SK-N-SH (cell line): ENCODE measurements around the gene CIROP.

Experiments
- CHD2 ChIP-seq: fragments of 150-350 bp; IDR thresholded peaks from 2 replicates; pipeline ENCODE4 v1.6.1; 2018; ENCODE audit warnings: low read length; ENCODE audit not compliant: partially characterized antibody
- EP300 ChIP-seq, 2 experiments: IDR thresholded peaks; 2 replicates each; pipeline versions ENCODE4 v1.4.0 to v1.6.1; 2012; ENCODE audit warnings: borderline replicate concordance in 1 of 2, low read depth in 1 of 2, low read length in 1 of 2
- EZH2phosphoT487 ChIP-seq: fragments of 200-600 bp; sonication (generic); IDR thresholded peaks from 2 replicates; pipeline ENCODE4 v1.6.1; 2017; ENCODE audit warnings: low read depth, mixed run types, mild to moderate bottlenecking, antibody characterized with exemption, moderate library complexity, borderline replicate concordance
- MAX ChIP-seq: IDR thresholded peaks from 2 replicates; pipeline ENCODE4 v1.4.0; 2012; ENCODE audit warnings: low read depth
- NFIC ChIP-seq: IDR thresholded peaks from 2 replicates; pipeline ENCODE4 v1.4.0; 2012; ENCODE audit warnings: borderline replicate concordance
- POLR2AphosphoS5 ChIP-seq: IDR thresholded peaks from 2 replicates; pipeline ENCODE4 v1.6.1; 2012; ENCODE audit warnings: low read depth, low read length
- RAD21 ChIP-seq: IDR thresholded peaks from 2 replicates; pipeline ENCODE4 v1.6.1; 2012; ENCODE audit warnings: mild to moderate bottlenecking, low read length
- RCOR1 ChIP-seq: fragments of 150-350 bp; IDR thresholded peaks from 2 replicates; pipeline ENCODE4 v1.6.1; 2017; ENCODE audit warnings: antibody characterized with exemption, low read length
- RFX5 ChIP-seq: IDR thresholded peaks from 2 replicates; pipeline ENCODE4 v1.6.1; 2012; ENCODE audit warnings: mild to moderate bottlenecking, improper control_type of control experiment, low read length
- SMC3 ChIP-seq: IDR thresholded peaks from 2 replicates; pipeline ENCODE4 v1.6.1; 2012; ENCODE audit warnings: low read depth, low read length, improper control_type of control experiment
- USF2 ChIP-seq: fragments of 150-350 bp; IDR thresholded peaks from 2 replicates; pipeline ENCODE4 v1.6.1; 2017; ENCODE audit warnings: antibody characterized with exemption, low read length, low read depth, borderline replicate concordance
- YY1 ChIP-seq: IDR thresholded peaks from 2 replicates; pipeline ENCODE4 v1.4.0; 2012; ENCODE audit warnings: low read depth, mild to moderate bottlenecking
- TF ChIP-seq, protein P1 (sequence below): fragments of 200-600 bp; sonication (generic); IDR thresholded peaks from 2 replicates; pipeline ENCODE4 v1.6.1; 2017; ENCODE audit warnings: antibody characterized with exemption, mild to moderate bottlenecking, moderate library complexity
- TF ChIP-seq, protein P2 (sequence below): IDR thresholded peaks from 2 replicates; pipeline ENCODE4 v1.4.0; 2012; ENCODE audit warnings: low read depth, borderline replicate concordance

GRCh38 chr14:23115918-23116317, 11.1 kb upstream of the CIROP start:
- TF ChIP-seq, protein P1, sequence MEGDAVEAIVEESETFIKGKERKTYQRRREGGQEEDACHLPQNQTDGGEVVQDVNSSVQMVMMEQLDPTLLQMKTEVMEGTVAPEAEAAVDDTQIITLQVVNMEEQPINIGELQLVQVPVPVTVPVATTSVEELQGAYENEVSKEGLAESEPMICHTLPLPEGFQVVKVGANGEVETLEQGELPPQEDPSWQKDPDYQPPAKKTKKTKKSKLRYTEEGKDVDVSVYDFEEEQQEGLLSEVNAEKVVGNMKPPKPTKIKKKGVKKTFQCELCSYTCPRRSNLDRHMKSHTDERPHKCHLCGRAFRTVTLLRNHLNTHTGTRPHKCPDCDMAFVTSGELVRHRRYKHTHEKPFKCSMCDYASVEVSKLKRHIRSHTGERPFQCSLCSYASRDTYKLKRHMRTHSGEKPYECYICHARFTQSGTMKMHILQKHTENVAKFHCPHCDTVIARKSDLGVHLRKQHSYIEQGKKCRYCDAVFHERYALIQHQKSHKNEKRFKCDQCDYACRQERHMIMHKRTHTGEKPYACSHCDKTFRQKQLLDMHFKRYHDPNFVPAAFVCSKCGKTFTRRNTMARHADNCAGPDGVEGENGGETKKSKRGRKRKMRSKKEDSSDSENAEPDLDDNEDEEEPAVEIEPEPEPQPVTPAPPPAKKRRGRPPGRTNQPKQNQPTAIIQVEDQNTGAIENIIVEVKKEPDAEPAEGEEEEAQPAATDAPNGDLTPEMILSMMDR = no peak
- TF ChIP-seq RFX5 (no peak), USF2 (no peak), SMC3 (no peak), RAD21 (no peak), MAX (no peak), EZH2phosphoT487 (no peak), YY1 (no peak), EP300 (IDR thresholded peaks at IDR 0.05; ENCODE audit: borderline replicate concordance in 1 of 2, low read depth in 1 of 2, low read length in 1 of 2) (no peak), NFIC (no peak), POLR2AphosphoS5 (no peak), RCOR1 (no peak), CHD2 (no peak)
- TF ChIP-seq, protein P2, sequence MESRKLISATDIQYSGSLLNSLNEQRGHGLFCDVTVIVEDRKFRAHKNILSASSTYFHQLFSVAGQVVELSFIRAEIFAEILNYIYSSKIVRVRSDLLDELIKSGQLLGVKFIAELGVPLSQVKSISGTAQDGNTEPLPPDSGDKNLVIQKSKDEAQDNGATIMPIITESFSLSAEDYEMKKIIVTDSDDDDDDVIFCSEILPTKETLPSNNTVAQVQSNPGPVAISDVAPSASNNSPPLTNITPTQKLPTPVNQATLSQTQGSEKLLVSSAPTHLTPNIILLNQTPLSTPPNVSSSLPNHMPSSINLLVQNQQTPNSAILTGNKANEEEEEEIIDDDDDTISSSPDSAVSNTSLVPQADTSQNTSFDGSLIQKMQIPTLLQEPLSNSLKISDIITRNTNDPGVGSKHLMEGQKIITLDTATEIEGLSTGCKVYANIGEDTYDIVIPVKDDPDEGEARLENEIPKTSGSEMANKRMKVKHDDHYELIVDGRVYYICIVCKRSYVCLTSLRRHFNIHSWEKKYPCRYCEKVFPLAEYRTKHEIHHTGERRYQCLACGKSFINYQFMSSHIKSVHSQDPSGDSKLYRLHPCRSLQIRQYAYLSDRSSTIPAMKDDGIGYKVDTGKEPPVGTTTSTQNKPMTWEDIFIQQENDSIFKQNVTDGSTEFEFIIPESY = no peak
